ENCODE measurements around the gene PMM1.

Gene PMM1

GRCh38 chr22:41543854-41544670, 45.6 kb downstream of the PMM1 start, which contains the start of gene POLR3H:
POLR3H (minus strand) TSS chr22:41544470; CDS start chr22:41544101, 369 bp downstream.
- intact Hi-C loops (cut with DNase I; ENCODE audit: low total_unique reads) = loop anchor here (5.0 kb wide), 1 partner anchor 78 kb away; the partner anchor contains the start of genes DESI1 and XRCC6
- Histone ChIP-seq H3K27ac (peak within 1 kb of the TSS; percentile 90 to 95), H3K9me3 (no peaks in the 10 kb centered on the region), H3K36me3 (peaks cover 0 to 17% (median 14%) of the 10 kb centered on the region in 3 donors), H3K4me3 (peak within 1 kb of the TSS; percentile 81 to 95), H3K27me3 (no peaks in the 10 kb centered on the region), H3K4me1 (peaks cover 0 to 35% (median 20%) of the 10 kb centered on the region in 4 donors)
- peak; percentile 99 for DNase-seq
- peak; percentile 53 to 64 for TF ChIP-seq CTCF (IDR thresholded peaks at IDR 0.05)

GRCh38 chr22:41542224-41542623, 47.4 kb downstream of the PMM1 start:
- peak overlapping the region; percentile 31 to 95 for H3K27ac ChIP-seq
- intact Hi-C loops (cut with DNase I; ENCODE audit: low total_unique reads) = loop anchor here (5.0 kb wide), 1 partner anchor 80 kb away; the partner anchor contains the start of genes DESI1 and XRCC6
- no peak for DNase-seq

GRCh38 chr22:41541484-41541883, 48.2 kb downstream of the PMM1 start:
- intact Hi-C loops (cut with DNase I; ENCODE audit: low total_unique reads) = loop anchor here (5.0 kb wide), 1 partner anchor 81 kb away; the partner anchor contains the start of genes DESI1 and XRCC6
- no peak for TF ChIP-seq CTCF (IDR thresholded peaks at IDR 0.05)
- Histone ChIP-seq H3K4me1 (peaks cover 0 to 35% (median 20%) of the 10 kb centered on the region in 4 donors), H3K9me3 (no peaks in the 10 kb centered on the region), H3K27ac (peak overlapping the region in 1 of 2 donors; percentile 30), H3K27me3 (no peaks in the 10 kb centered on the region), H3K4me3 (no peak overlapping the region), H3K36me3 (peaks cover 0 to 36% (median 17%) of the 10 kb centered on the region in 3 donors)
- DNase-seq = no peak

More at GRCh38 chr22:41542224-41542623, 47.4 kb downstream of the PMM1 start:
- TF ChIP-seq CTCF (IDR thresholded peaks at IDR 0.05) = no peak
- Histone ChIP-seq H3K27me3 (no peaks in the 10 kb centered on the region), H3K4me3 (no peak overlapping the region), H3K36me3 (peaks cover 0 to 32% (median 17%) of the 10 kb centered on the region in 3 donors), H3K4me1 (peaks cover 0 to 35% (median 20%) of the 10 kb centered on the region in 4 donors), H3K9me3 (no peaks in the 10 kb centered on the region)

GRCh38 chr22:41540365-41540764, 49.3 kb downstream of the PMM1 start:
- H3K27me3 ChIP-seq = no peaks in the 10 kb centered on the region
- no peak overlapping the region for H3K27ac ChIP-seq
- peaks cover 0 to 34% (median 20%) of the 10 kb centered on the region in 4 donors for H3K4me1 ChIP-seq
- no peak for TF ChIP-seq CTCF (IDR thresholded peaks at IDR 0.05)
- no peak overlapping the region for H3K4me3 ChIP-seq
- peaks cover 0 to 46% (median 17%) of the 10 kb centered on the region in 3 donors for H3K36me3 ChIP-seq
- no peaks in the 10 kb centered on the region for H3K9me3 ChIP-seq
- DNase-seq = no peak
- intact Hi-C loops (cut with DNase I; ENCODE audit: low total_unique reads) = loop anchor here (5.0 kb wide), 1 partner anchor 82 kb away; the partner anchor contains the start of genes DESI1 and XRCC6

- Histone ChIP-seq H3K4me1 (peaks cover 0 to 30% (median 18%) of the 10 kb centered on the region in 4 donors), H3K27ac (no peak overlapping the region), H3K27me3 (no peaks in the 10 kb centered on the region), H3K4me3 (no peak overlapping the region), H3K9me3 (no peaks in the 10 kb centered on the region), H3K36me3 (peaks cover 0 to 48% (median 17%) of the 10 kb centered on the region in 3 donors)
- DNase-seq = no peak
- intact Hi-C loops (cut with DNase I; ENCODE audit: low total_unique reads) = loop anchor here (5.0 kb wide), 1 partner anchor 82 kb away; the partner anchor contains the start of genes DESI1 and XRCC6
- no peak for TF ChIP-seq CTCF (IDR thresholded peaks at IDR 0.05)
Observed at GRCh38 chr22:41540006-41540315, 49.7 kb downstream of the PMM1 start.

Data from tibial artery (tissue), 4 donors.